Measurements from ENCODE around the gene PHACTR3.
"Not testable (repeated sequence)": the region's sequence is repeated elsewhere in the genome, so short reads cannot be mapped to it uniquely, and the experiment has no call there.

The PHACTR3 gene

GRCh38 chr20:59848182-59848581, 243.8 kb downstream of the PHACTR3 start:
- Histone ChIP-seq H3K4me3 (ENCODE audit: low read length in 2 of 2) (no peak overlapping the region), H3K9me3 (ENCODE audit: control insufficient read depth in 2 of 2, low read length in 2 of 2) (no peaks in the 10 kb centered on the region), H3K9ac (ENCODE audit: low read depth in 1 of 2, low read length in 2 of 2) (no peak overlapping the region), H3K27ac (ENCODE audit: low read depth in 2 of 2, low read length in 2 of 2) (no peak overlapping the region), H3K27me3 (ENCODE audit: control insufficient read depth in 2 of 2, insufficient read depth in 2 of 2, low read length in 2 of 2) (no peaks in the 10 kb centered on the region), H3K4me1 (ENCODE audit: control insufficient read depth in 2 of 2, insufficient read depth in 2 of 2, low read length in 2 of 2) (no peaks in the 10 kb centered on the region), H3K36me3 (ENCODE audit: control insufficient read depth in 2 of 2, insufficient read depth in 2 of 2, low read length in 2 of 2) (no peaks in the 10 kb centered on the region)

GRCh38 chr20:59850018-59850641, 245.8 kb downstream of the PHACTR3 start:
- Histone ChIP-seq H3K9me3 (ENCODE audit: control insufficient read depth in 2 of 2, low read length in 2 of 2) (no peaks in the 10 kb centered on the region), H3K9ac (ENCODE audit: low read depth in 1 of 2, low read length in 2 of 2) (no peak overlapping the region), H3K27ac (ENCODE audit: low read depth in 2 of 2, low read length in 2 of 2) (no peak overlapping the region), H3K4me1 (ENCODE audit: control insufficient read depth in 2 of 2, insufficient read depth in 2 of 2, low read length in 2 of 2) (no peaks in the 10 kb centered on the region), H3K36me3 (ENCODE audit: control insufficient read depth in 2 of 2, insufficient read depth in 2 of 2, low read length in 2 of 2) (no peaks in the 10 kb centered on the region), H3K4me3 (ENCODE audit: low read length in 2 of 2) (no peak overlapping the region), H3K27me3 (ENCODE audit: control insufficient read depth in 2 of 2, insufficient read depth in 2 of 2, low read length in 2 of 2) (no peaks in the 10 kb centered on the region)

GRCh38 chr20:59856526-59856925, 252.2 kb downstream of the PHACTR3 start:
- H3K27me3 ChIP-seq (ENCODE audit: control insufficient read depth in 2 of 2, insufficient read depth in 2 of 2, low read length in 2 of 2); H3K36me3 ChIP-seq (ENCODE audit: control insufficient read depth in 2 of 2, insufficient read depth in 2 of 2, low read length in 2 of 2); H3K4me3 ChIP-seq (ENCODE audit: low read length in 2 of 2); H3K9me3 ChIP-seq (ENCODE audit: control insufficient read depth in 2 of 2, low read length in 2 of 2); H3K9ac ChIP-seq (ENCODE audit: low read depth in 1 of 2, low read length in 2 of 2); H3K4me1 ChIP-seq (ENCODE audit: control insufficient read depth in 2 of 2, insufficient read depth in 2 of 2, low read length in 2 of 2); H3K27ac ChIP-seq (ENCODE audit: low read depth in 2 of 2, low read length in 2 of 2): not testable (repeated sequence)

GRCh38 chr20:59856941-59857340, 252.6 kb downstream of the PHACTR3 start:
- H3K4me3 ChIP-seq (ENCODE audit: low read length in 2 of 2); H3K36me3 ChIP-seq (ENCODE audit: control insufficient read depth in 2 of 2, insufficient read depth in 2 of 2, low read length in 2 of 2); H3K9ac ChIP-seq (ENCODE audit: low read depth in 1 of 2, low read length in 2 of 2); H3K4me1 ChIP-seq (ENCODE audit: control insufficient read depth in 2 of 2, insufficient read depth in 2 of 2, low read length in 2 of 2); H3K9me3 ChIP-seq (ENCODE audit: control insufficient read depth in 2 of 2, low read length in 2 of 2); H3K27ac ChIP-seq (ENCODE audit: low read depth in 2 of 2, low read length in 2 of 2); H3K27me3 ChIP-seq (ENCODE audit: control insufficient read depth in 2 of 2, insufficient read depth in 2 of 2, low read length in 2 of 2): not testable (repeated sequence)

GRCh38 chr20:59857966-59858365, 253.6 kb downstream of the PHACTR3 start:
- Histone ChIP-seq H3K9me3 (ENCODE audit: control insufficient read depth in 2 of 2, low read length in 2 of 2) (no peaks in the 10 kb centered on the region), H3K27ac (ENCODE audit: low read depth in 2 of 2, low read length in 2 of 2) (no peak overlapping the region), H3K9ac (ENCODE audit: low read depth in 1 of 2, low read length in 2 of 2) (no peak overlapping the region), H3K4me1 (ENCODE audit: control insufficient read depth in 2 of 2, insufficient read depth in 2 of 2, low read length in 2 of 2) (no peaks in the 10 kb centered on the region), H3K4me3 (ENCODE audit: low read length in 2 of 2) (no peak overlapping the region), H3K27me3 (ENCODE audit: control insufficient read depth in 2 of 2, insufficient read depth in 2 of 2, low read length in 2 of 2) (no peaks in the 10 kb centered on the region), H3K36me3 (ENCODE audit: control insufficient read depth in 2 of 2, insufficient read depth in 2 of 2, low read length in 2 of 2) (no peaks in the 10 kb centered on the region)

- no peaks in the 10 kb centered on the region for H3K36me3 ChIP-seq (ENCODE audit: control insufficient read depth in 2 of 2, insufficient read depth in 2 of 2, low read length in 2 of 2)
- H3K27ac ChIP-seq (ENCODE audit: low read depth in 2 of 2, low read length in 2 of 2), result no peak overlapping the region
- no peak overlapping the region for H3K4me3 ChIP-seq (ENCODE audit: low read length in 2 of 2)
- no peaks in the 10 kb centered on the region for H3K27me3 ChIP-seq (ENCODE audit: control insufficient read depth in 2 of 2, insufficient read depth in 2 of 2, low read length in 2 of 2)
- H3K9me3 ChIP-seq (ENCODE audit: control insufficient read depth in 2 of 2, low read length in 2 of 2), result no peaks in the 10 kb centered on the region
- no peak overlapping the region for H3K9ac ChIP-seq (ENCODE audit: low read depth in 1 of 2, low read length in 2 of 2)
- no peaks in the 10 kb centered on the region for H3K4me1 ChIP-seq (ENCODE audit: control insufficient read depth in 2 of 2, insufficient read depth in 2 of 2, low read length in 2 of 2)
Observed at GRCh38 chr20:59858425-59858824, 254.1 kb downstream of the PHACTR3 start.

- Histone ChIP-seq H3K9ac (ENCODE audit: low read depth in 1 of 2, low read length in 2 of 2) (no peak overlapping the region), H3K27ac (ENCODE audit: low read depth in 2 of 2, low read length in 2 of 2) (no peak overlapping the region), H3K36me3 (ENCODE audit: control insufficient read depth in 2 of 2, insufficient read depth in 2 of 2, low read length in 2 of 2) (no peaks in the 10 kb centered on the region), H3K4me3 (ENCODE audit: low read length in 2 of 2) (no peak overlapping the region), H3K4me1 (ENCODE audit: control insufficient read depth in 2 of 2, insufficient read depth in 2 of 2, low read length in 2 of 2) (no peaks in the 10 kb centered on the region), H3K27me3 (ENCODE audit: control insufficient read depth in 2 of 2, insufficient read depth in 2 of 2, low read length in 2 of 2) (no peaks in the 10 kb centered on the region), H3K9me3 (ENCODE audit: control insufficient read depth in 2 of 2, low read length in 2 of 2) (no peaks in the 10 kb centered on the region)
Observed at GRCh38 chr20:59861401-59861800, 257.1 kb downstream of the PHACTR3 start.

- Histone ChIP-seq H3K27me3 (ENCODE audit: control insufficient read depth in 2 of 2, insufficient read depth in 2 of 2, low read length in 2 of 2) (no peaks in the 10 kb centered on the region), H3K4me1 (ENCODE audit: control insufficient read depth in 2 of 2, insufficient read depth in 2 of 2, low read length in 2 of 2) (no peaks in the 10 kb centered on the region)
Observed at GRCh38 chr20:59863058-59863457, 258.7 kb downstream of the PHACTR3 start.

GRCh38 chr20:59864726-59865125, 260.4 kb downstream of the PHACTR3 start:
- H3K27me3 ChIP-seq (ENCODE audit: control insufficient read depth in 2 of 2, insufficient read depth in 2 of 2, low read length in 2 of 2), result no peaks in the 10 kb centered on the region
- no peaks in the 10 kb centered on the region for H3K9me3 ChIP-seq (ENCODE audit: control insufficient read depth in 2 of 2, low read length in 2 of 2)

More at GRCh38 chr20:59863058-59863457, 258.7 kb downstream of the PHACTR3 start:
- Histone ChIP-seq H3K9me3 (ENCODE audit: control insufficient read depth in 2 of 2, low read length in 2 of 2) (no peaks in the 10 kb centered on the region), H3K36me3 (ENCODE audit: control insufficient read depth in 2 of 2, insufficient read depth in 2 of 2, low read length in 2 of 2) (no peaks in the 10 kb centered on the region), H3K4me3 (ENCODE audit: low read length in 2 of 2) (no peak overlapping the region), H3K27ac (ENCODE audit: low read depth in 2 of 2, low read length in 2 of 2) (no peak overlapping the region), H3K9ac (ENCODE audit: low read depth in 1 of 2, low read length in 2 of 2) (no peak overlapping the region)

GRCh38 chr20:59866338-59866737, 262.0 kb downstream of the PHACTR3 start:
- no peaks in the 10 kb centered on the region for H3K9me3 ChIP-seq (ENCODE audit: control insufficient read depth in 2 of 2, low read length in 2 of 2)
- no peak overlapping the region for H3K9ac ChIP-seq (ENCODE audit: low read depth in 1 of 2, low read length in 2 of 2)
- no peak overlapping the region for H3K4me3 ChIP-seq (ENCODE audit: low read length in 2 of 2)
- no peaks in the 10 kb centered on the region for H3K4me1 ChIP-seq (ENCODE audit: control insufficient read depth in 2 of 2, insufficient read depth in 2 of 2, low read length in 2 of 2)
- H3K36me3 ChIP-seq (ENCODE audit: control insufficient read depth in 2 of 2, insufficient read depth in 2 of 2, low read length in 2 of 2), result no peaks in the 10 kb centered on the region
- no peak overlapping the region for H3K27ac ChIP-seq (ENCODE audit: low read depth in 2 of 2, low read length in 2 of 2)
- no peaks in the 10 kb centered on the region for H3K27me3 ChIP-seq (ENCODE audit: control insufficient read depth in 2 of 2, insufficient read depth in 2 of 2, low read length in 2 of 2)

More at GRCh38 chr20:59864726-59865125, 260.4 kb downstream of the PHACTR3 start:
- H3K27ac ChIP-seq (ENCODE audit: low read depth in 2 of 2, low read length in 2 of 2), result no peak overlapping the region
- no peaks in the 10 kb centered on the region for H3K36me3 ChIP-seq (ENCODE audit: control insufficient read depth in 2 of 2, insufficient read depth in 2 of 2, low read length in 2 of 2)
- H3K9ac ChIP-seq (ENCODE audit: low read depth in 1 of 2, low read length in 2 of 2), result no peak overlapping the region
- H3K4me3 ChIP-seq (ENCODE audit: low read length in 2 of 2), result no peak overlapping the region
- no peaks in the 10 kb centered on the region for H3K4me1 ChIP-seq (ENCODE audit: control insufficient read depth in 2 of 2, insufficient read depth in 2 of 2, low read length in 2 of 2)

- H3K4me3 ChIP-seq (ENCODE audit: low read length in 2 of 2), result no peak overlapping the region
- no peak overlapping the region for H3K27ac ChIP-seq (ENCODE audit: low read depth in 2 of 2, low read length in 2 of 2)
- H3K9me3 ChIP-seq (ENCODE audit: control insufficient read depth in 2 of 2, low read length in 2 of 2), result no peaks in the 10 kb centered on the region
- no peaks in the 10 kb centered on the region for H3K36me3 ChIP-seq (ENCODE audit: control insufficient read depth in 2 of 2, insufficient read depth in 2 of 2, low read length in 2 of 2)
- no peak overlapping the region for H3K9ac ChIP-seq (ENCODE audit: low read depth in 1 of 2, low read length in 2 of 2)
- no peaks in the 10 kb centered on the region for H3K27me3 ChIP-seq (ENCODE audit: control insufficient read depth in 2 of 2, insufficient read depth in 2 of 2, low read length in 2 of 2)
- H3K4me1 ChIP-seq (ENCODE audit: control insufficient read depth in 2 of 2, insufficient read depth in 2 of 2, low read length in 2 of 2), result no peaks in the 10 kb centered on the region
Observed at GRCh38 chr20:59871096-59871495, 266.8 kb downstream of the PHACTR3 start.
